PC-9 (cell line): Measurements from ENCODE around the gene RNF149. TPM values are rescaled to one million over a fixed set of nuclear protein-coding genes. Genes with fewer than 3 reads are reported as not detected.

ENCODE experiments used
- Bru-seq: library from RNA; stranded (reverse); fragments of 400-500 nt; gene quantifications from one replicate; lab custom pipeline; 2021; lab: Mats Ljungman, UMichigan
- BruChase-seq, 2 experiments: library from RNA; stranded (reverse); fragments of 400-500 nt; gene quantifications; one replicate each; lab custom pipeline; 2021; lab: Mats Ljungman, UMichigan
- BruUV-seq: library from RNA; stranded (reverse); fragments of 400-500 nt; replicated peaks from 2 replicates; lab custom pipeline; 2021; lab: Mats Ljungman, UMichigan
- CTCF ChIA-PET: fragments of 300-600 bp; sonication (Branson Sonifier 250); formaldehyde crosslinking; loops from one replicate; lab custom pipeline; 2022; ENCODE audit warnings: antibody characterized with exemption; lab: Charles Lee
- POLR2A ChIA-PET: fragments of 300-600 bp; sonication (Branson Sonifier 250); formaldehyde crosslinking; loops from one replicate; lab custom pipeline; 2022; ENCODE audit warnings: antibody characterized with exemption; ENCODE audit not compliant: unreplicated experiment; lab: Charles Lee
- DNase-seq, 2 experiments: peaks; one replicate each; pipeline versions ENCODE4 v3.0.0 to v3.0.0-alpha.2; 2015 to 2022; ENCODE audit warnings: mixed read lengths in 1 of 2
- H2AFZ ChIP-seq: fragments of 200-600 bp; sonication (generic); 2 replicates; pipeline ENCODE4 v1.8.1; 2017; ENCODE audit warnings: antibody characterized with exemption
- H3F3A ChIP-seq: fragments of 200-600 bp; sonication (generic); 2 replicates; pipeline ENCODE4 v1.8.1; 2017; ENCODE audit warnings: antibody characterized with exemption, mild to moderate bottlenecking, low read depth; ENCODE audit not compliant: insufficient read depth
- H3K27ac ChIP-seq: fragments of 200-600 bp; sonication (generic); 2 replicates; pipeline ENCODE4 v1.6.1; 2016; ENCODE audit warnings: mixed run types
- H3K27me3 ChIP-seq: fragments of 200-600 bp; sonication (generic); 2 replicates; pipeline ENCODE4 v1.6.1; 2016; ENCODE audit warnings: low read depth, mixed run types; ENCODE audit not compliant: insufficient read depth
- H3K36me3 ChIP-seq: fragments of 200-600 bp; sonication (generic); 2 replicates; pipeline ENCODE4 v1.6.1; 2016; ENCODE audit warnings: low read depth, mixed run types
- H3K4me1 ChIP-seq: fragments of 200-600 bp; sonication (generic); replicated peaks from 2 replicates; pipeline ENCODE4 v1.6.1; 2016; ENCODE audit warnings: mixed run types; ENCODE audit not compliant: insufficient read depth
- H3K4me2 ChIP-seq: fragments of 200-600 bp; sonication (generic); 2 replicates; pipeline ENCODE4 v1.6.1; 2017; ENCODE audit warnings: mixed run types
- H3K4me3 ChIP-seq: fragments of 200-600 bp; sonication (generic); 2 replicates; pipeline ENCODE4 v1.6.1; 2016; ENCODE audit warnings: mixed run types
- H3K79me2 ChIP-seq: fragments of 200-600 bp; sonication (generic); 2 replicates; pipeline ENCODE4 v1.6.1; 2017; ENCODE audit warnings: low read depth, mixed run types
- H3K9me2 ChIP-seq: fragments of 200-600 bp; sonication (generic); 2 replicates; pipeline ENCODE4 v1.8.1; 2017; ENCODE audit warnings: mild to moderate bottlenecking; ENCODE audit not compliant: insufficient read depth
- H3K9me3 ChIP-seq: fragments of 200-600 bp; sonication (generic); 2 replicates; pipeline ENCODE4 v1.8.1; 2016; ENCODE audit warnings: low read depth; ENCODE audit not compliant: insufficient read depth
- H4K20me1 ChIP-seq: fragments of 200-600 bp; sonication (generic); 2 replicates; pipeline ENCODE4 v1.8.1; 2017; ENCODE audit not compliant: insufficient read depth
- CTCF ChIP-seq: fragments of 200-600 bp; sonication (generic); conservative IDR thresholded peaks from 2 replicates; pipeline ENCODE4 v1.6.1; 2017; ENCODE audit warnings: mixed run types, antibody characterized with exemption, mild to moderate bottlenecking, moderate library complexity
- EZH2 ChIP-seq: fragments of 200-600 bp; sonication (generic); IDR thresholded peaks from 2 replicates; pipeline ENCODE4 v1.8.0; 2017; ENCODE audit warnings: antibody characterized with exemption, low read depth
- intact Hi-C: fragments of 100-400 bp; cut with micrococcal nuclease; formaldehyde crosslinking; loops from one replicate; pipeline ENCODE4 v1.10.0; 2022; ENCODE audit not compliant: unreplicated experiment
- long read RNA-seq: library from polyadenylated mRNA; stranded (forward); transcript quantifications from one replicate; pipeline ENCODE4 v2.0.0, GENCODE V29; 2022
- total RNA-seq: library from RNA; stranded (reverse); gene quantifications from 2 replicates; pipeline ENCODE4 v1.2.3, GENCODE V29; 2021

RNF149 gene
- total RNA-seq: 58.6 and 71.6 TPM in 2 replicates
- Bru-seq, nascent RNA: percentile 91 among the genes with signal in this experiment
- BruChase-seq, experiment 1, labeled RNA remaining after a 2-hour chase: percentile 98 among the genes with signal in this experiment
- BruChase-seq, experiment 2, labeled RNA remaining after a 6-hour chase: percentile 88 among the genes with signal in this experiment
- long read RNA-seq, transcript RNF149-201 (7 exons, 2,458 nt): major isoform, 97 of 120 reads
- long read RNA-seq, partial matches to known transcripts: 8 of 120 reads
- long read RNA-seq, other reads (novel, unspliced or antisense): 15 of 120 reads

GRCh38 chr2:101308432-101309210 lies at the start of gene RNF149:
TSS of gene RNF149 (minus strand) at chr2:101308701. CDS start at chr2:101308588, 113 bp downstream.
- Histone ChIP-seq H3K9me3 (no peaks in the 10 kb centered on the region), H3F3A (peaks cover 12% of the 10 kb centered on the region), H3K36me3 (peaks cover 11% of the 10 kb centered on the region; the same call in 1 of the 2 replicates), H2AFZ (peak within 1 kb of the TSS; percentile 95), H4K20me1 (peaks cover 31% of the 10 kb centered on the region), H3K9me2 (no peaks in the 10 kb centered on the region), H3K4me1 (peaks cover 44% of the 10 kb centered on the region), H3K27ac (peak within 1 kb of the TSS; percentile 84), H3K27me3 (no peaks in the 10 kb centered on the region), H3K4me2 (peak within 1 kb of the TSS; percentile 98), H3K79me2 (peaks cover 49% of the 10 kb centered on the region), H3K4me3 (peak within 1 kb of the TSS; percentile 80)
- BruUV-seq: TSS peak; percentile 85
- CTCF ChIA-PET: interaction anchor here (0.6 to 0.7 kb wide), 2 partner anchors 245 to 933 kb away, joined by 3 read pairs; no protein-coding TSS in a partner anchor
- intact Hi-C loops: loop anchor here (2.0 to 5.0 kb wide), 3 partner anchors 52 to 459 kb away; partner anchors contain the start of gene CREG2
- POLR2A ChIA-PET: interaction anchor here (0.5 to 0.9 kb wide), 9 partner anchors 20 to 1156 kb away, joined by 3 to 9 read pairs (median 5); partner anchors contain the start of gene MAP4K4
- peak; percentile 69 to 94 for DNase-seq
- TF ChIP-seq EZH2: no peak
- no peak for TF ChIP-seq CTCF

- H3K27me3 ChIP-seq: no peaks in the 10 kb centered on the region
- no peaks in the 10 kb centered on the region for H3K9me2 ChIP-seq
- H3K79me2 ChIP-seq: peaks cover 7% of the 10 kb centered on the region
- H3K9me3 ChIP-seq: no peaks in the 10 kb centered on the region
- peaks cover 75% of the 10 kb centered on the region for H3K4me1 ChIP-seq
- no peaks in the 10 kb centered on the region for H4K20me1 ChIP-seq
- ChIA-PET POLR2A (no interaction called here), CTCF (no interaction called here)
- 0 out of 2 replicates have a peak overlapping the region, but pooled peaks have one; percentile 7 for H3K4me2 ChIP-seq
- H3K36me3 ChIP-seq: no peaks in the 10 kb centered on the region
- peak overlapping the region; percentile 40; the same call in 1 of the 2 replicates for H3K27ac ChIP-seq
- intact Hi-C loops: no loop called here
- no peak overlapping the region for H2AFZ ChIP-seq
- H3F3A ChIP-seq: peaks cover 60% of the 10 kb centered on the region
- TF ChIP-seq CTCF (no peak), EZH2 (no peak)
- BruUV-seq: no TSS peak
- H3K4me3 ChIP-seq: no peak overlapping the region
- no peak for DNase-seq
Observed at GRCh38 chr2:101357376-101357775, 48.9 kb upstream of the RNF149 start.

- Histone ChIP-seq H3K27ac (peak overlapping the region; percentile 56), H3K9me3 (no peaks in the 10 kb centered on the region), H3K4me3 (no peak overlapping the region), H3K36me3 (no peaks in the 10 kb centered on the region), H3K9me2 (no peaks in the 10 kb centered on the region), H3K27me3 (no peaks in the 10 kb centered on the region), H4K20me1 (no peaks in the 10 kb centered on the region), H3K4me1 (peaks cover 66% of the 10 kb centered on the region), H3K4me2 (peak overlapping the region; percentile 63), H2AFZ (no peak overlapping the region), H3K79me2 (peaks cover 7% of the 10 kb centered on the region), H3F3A (peaks cover 53% of the 10 kb centered on the region)
- POLR2A ChIA-PET: no interaction called here
- no TSS peak for BruUV-seq
- intact Hi-C loops: no loop called here
- TF ChIP-seq EZH2 (no peak), CTCF (no peak)
- CTCF ChIA-PET: no interaction called here
- DNase-seq: peak in 1 of 2 experiments; percentile 59
Observed at GRCh38 chr2:101356521-101356920, 48.0 kb upstream of the RNF149 start.
